COLO829 (cell line): ENCODE data around the gene CNKSR3.
A peak's percentile ranks its signal among the peaks of the same experiment; 100 is the strongest.

Source experiments
- DNase-seq: peaks from one replicate; pipeline ENCODE4 v3.0.0; 2012; ENCODE audit warnings: low spot score

The CNKSR3 gene

GRCh38 chr6:154479351-154479769 is 31.1 kb downstream of the CNKSR3 start:
- no peak for DNase-seq

GRCh38 chr6:154478701-154479060 is 31.8 kb downstream of the CNKSR3 start:
- DNase-seq: no peak

DNA sequence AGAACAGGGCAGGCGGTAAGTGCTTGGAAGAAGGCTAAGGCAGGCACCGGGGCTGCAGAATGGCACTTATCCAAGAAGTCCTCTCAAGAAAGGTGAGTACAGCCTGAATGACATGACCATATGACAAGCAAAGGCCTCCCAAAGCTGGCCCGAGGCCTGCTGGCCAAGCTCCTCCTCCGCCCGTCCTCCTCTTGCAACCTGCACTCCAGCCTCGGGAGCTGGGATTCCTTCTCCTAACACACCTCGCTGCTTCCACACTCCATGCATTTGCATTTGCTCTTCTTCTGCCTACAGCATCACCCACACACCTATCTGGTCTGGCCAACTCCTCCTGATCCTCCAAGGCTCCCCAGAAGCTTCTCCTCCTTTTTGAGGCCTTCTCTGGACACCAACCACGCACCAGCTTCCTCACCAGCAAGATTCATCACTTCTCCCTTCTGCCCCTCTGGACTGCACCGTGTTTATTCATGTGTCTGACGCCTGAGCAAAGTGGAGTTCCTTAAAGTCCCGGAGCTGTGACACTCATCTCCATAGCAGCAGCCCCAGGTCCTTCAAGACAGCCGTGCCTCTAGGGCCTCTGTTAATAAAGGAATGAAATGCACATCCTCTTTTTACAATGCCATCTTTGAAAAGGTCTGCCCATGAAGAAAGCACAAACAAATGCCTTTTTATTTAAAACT is 32.3 kb downstream of the CNKSR3 start:
- peak; percentile 60 for DNase-seq

DNA sequence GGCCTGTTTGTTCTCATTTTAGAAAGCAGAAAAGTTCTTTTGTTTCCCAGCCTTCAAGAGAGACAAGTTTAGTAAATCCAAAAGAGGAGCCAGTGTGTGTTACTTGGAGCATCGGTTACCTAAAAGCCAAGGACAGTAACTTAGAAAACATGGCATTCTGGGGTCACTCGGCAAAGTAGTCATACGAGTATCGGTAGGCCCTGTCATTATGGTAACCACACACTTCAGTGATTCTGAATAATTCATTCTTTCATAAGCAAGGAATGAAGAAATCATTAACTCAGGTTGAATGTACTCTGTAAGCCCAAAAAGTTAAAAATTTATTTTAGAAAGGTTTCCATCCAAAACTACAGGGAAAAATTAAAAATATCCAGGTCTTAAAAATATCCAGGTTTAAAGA is 34.0 kb downstream of the CNKSR3 start:
- no peak for DNase-seq

DNA sequence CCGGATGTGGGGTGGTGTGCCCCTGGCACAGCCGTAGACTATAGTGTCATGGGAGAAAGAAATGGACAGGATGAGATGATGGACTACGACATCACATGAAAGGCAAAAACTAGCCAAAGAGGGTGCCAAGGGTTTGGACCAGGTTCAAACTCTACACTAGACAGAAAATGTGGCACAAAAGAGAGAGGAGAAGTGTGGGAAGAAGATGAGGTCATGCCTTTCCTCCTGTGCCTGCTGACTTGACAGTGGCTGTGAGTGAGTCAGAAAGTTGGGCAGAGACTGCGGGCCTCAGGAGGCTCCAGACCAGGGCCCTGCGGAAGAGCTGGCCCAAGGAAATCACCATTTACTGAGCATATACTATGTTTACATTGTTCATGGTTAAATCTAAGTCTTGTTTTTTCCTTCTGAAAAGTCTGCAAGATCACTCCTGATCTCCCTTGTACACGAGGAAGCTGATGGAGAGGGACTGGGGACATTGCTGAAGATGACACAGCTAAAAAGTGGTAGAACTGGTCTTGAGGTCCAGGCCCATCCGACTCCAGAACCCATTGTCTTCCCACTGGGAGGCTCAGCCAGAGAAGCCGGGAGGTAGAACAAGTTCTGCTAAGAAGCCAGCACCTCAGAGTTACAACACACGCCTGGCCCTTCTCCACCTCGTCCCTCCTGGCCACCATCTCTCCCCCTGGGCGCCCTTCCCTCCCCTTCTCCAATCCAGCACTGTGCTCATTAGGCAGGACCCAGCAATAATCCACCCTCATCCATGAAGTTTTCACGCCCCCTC is 35.6 kb downstream of the CNKSR3 start:
- no peak for DNase-seq

DNA sequence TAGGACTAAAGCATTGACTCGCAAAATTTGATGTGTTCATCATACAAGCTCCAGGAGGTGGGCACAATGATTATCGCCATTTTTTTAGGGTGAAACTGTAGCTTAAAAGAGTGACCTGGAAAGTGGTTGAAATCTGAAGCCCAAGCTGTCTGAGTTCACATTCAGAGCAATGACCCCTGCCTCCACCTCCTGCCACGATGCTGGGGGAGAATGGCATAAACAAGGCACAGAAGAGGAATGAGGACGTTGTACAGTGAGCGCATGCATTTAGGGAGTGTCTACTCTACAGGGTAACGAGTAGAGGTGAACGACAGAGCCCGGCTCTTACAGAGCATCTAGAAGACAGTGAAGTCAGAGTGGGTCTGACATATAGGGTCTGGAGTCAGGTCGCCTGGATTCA is 37.2 kb downstream of the CNKSR3 start:
- no peak for DNase-seq

DNA sequence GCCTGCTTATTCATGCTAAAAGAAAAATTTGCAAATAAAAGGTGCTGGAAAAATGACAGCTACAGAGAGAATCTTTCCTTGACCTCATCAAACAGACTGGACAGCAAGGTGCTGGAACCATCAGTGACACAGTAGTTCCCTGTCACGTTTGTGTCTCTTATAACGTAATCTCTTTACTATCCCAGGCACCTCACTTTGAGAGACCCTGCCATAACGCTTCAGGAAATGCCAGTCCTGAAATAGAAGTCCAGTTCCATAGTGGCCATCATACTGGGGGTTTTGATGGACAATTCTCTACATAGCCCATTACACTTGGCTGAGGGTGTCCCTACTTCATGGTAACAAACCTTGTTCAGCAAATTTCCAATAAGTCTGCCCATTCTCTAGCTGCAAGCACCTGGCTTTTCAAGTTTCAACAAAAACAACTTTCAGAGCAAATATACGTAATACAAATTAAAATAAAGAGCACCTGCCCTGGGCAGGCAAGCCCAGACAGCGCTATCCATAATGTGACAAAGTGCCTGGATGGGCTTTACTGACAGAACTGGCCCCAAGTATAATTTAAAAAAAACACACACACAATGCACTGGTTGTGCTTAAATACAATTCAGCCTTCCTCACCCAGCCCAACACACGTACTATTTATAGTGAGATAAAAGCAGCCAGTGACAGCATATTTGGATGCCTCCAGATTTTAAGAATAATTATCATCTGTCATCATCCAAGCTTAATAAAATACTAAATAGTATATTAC is 38.7 kb downstream of the CNKSR3 start:
- no peak for DNase-seq

DNA sequence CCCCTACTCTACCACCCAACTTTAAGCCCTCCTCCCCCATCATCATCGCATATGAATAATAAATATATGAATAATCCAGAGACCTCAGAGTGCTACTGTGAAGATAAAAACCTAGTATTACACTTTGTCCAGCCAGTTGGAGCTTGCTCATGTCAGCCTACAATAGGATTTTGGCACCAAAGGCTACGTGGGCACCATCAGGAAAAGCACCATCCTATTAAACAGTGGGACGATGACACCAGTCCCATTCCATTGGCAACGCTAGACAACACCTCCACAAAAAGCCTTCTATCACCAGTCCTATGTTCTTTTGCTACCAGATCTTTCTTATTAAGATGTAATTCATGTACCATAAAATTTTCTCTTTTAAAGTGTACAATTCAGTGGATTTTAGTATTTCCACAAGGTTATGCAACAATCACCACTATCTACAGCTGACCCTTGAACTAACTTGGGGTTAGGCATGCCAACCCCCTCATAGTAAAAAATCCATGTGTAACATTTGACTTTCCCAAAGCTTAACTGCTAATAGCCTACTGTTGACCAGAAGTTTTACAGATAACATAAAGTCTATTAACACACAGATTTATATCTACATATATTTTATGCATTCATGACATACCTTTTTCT is 41.1 kb downstream of the CNKSR3 start:
- no peak for DNase-seq

GRCh38 chr6:154468760-154469159 is 41.7 kb downstream of the CNKSR3 start:
- no peak for DNase-seq

- no peak for DNase-seq
Observed at GRCh38 chr6:154466971-154467679, 43.4 kb downstream of the CNKSR3 start.

GRCh38 chr6:154466139-154466538 is 44.3 kb downstream of the CNKSR3 start:
- no peak for DNase-seq

DNA sequence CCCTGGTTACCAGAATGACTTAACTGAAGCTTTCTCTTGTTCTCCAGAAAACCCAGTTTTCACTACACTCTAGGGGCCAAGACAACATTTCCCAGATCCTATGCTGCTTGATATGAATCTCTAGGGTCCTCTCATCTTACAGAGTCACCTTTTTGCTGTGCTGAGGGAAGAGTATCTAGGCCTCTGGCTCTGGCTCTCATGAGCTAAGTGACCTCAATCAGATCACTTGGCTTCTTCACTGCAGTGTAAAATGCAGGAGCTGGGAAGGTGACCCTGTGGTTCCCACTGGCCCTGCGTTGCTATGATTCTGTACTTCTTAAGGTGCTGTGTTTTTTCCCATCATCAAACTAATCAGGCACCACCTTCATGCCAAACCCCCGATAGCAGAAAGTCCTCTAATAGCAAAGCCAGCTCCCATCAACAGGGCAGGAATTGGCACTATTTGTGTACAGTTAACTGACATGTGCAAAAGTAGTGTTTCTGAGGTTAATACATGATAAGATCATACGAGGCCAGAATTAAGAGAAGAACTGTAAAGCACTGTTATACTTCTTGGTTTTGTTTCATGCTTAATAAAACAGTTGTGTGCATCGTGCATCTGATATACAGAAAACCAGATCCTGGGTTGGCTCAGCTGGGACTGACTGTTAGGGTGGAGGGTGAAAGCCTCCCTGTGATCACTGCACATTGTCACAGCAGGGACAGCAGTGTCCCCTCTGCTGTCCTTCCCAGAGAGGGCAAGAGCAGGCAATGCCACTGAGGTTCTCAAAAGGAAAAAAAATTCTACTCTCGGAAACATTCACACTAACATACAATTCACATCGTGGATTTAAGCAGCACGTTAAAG is 46.7 kb downstream of the CNKSR3 start:
- DNase-seq: no peak

- DNase-seq: no peak
Observed at GRCh38 chr6:154462425-154462824, 48.1 kb downstream of the CNKSR3 start.

DNA sequence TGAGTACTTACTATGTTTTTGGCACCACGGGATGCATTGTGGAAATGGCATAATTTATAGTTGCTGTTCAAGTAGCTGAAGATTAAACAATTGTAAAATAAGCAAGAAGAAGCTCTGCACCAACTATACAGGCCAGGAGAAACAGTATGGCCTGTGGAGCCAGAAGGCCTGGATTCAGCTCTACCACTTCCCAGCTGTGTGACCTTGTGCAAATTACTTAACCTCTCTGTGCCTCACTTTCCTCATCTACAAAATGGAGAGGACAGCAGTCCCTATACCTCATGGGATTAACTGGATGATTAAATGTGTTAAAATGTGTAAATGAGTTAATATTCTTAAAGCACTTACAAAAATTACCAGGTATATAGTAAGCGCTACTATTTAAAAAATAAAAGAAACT is 49.1 kb downstream of the CNKSR3 start:
- no peak for DNase-seq

- DNase-seq: no peak
Observed at GRCh38 chr6:154460306-154461071, 50.0 kb downstream of the CNKSR3 start.

DNA sequence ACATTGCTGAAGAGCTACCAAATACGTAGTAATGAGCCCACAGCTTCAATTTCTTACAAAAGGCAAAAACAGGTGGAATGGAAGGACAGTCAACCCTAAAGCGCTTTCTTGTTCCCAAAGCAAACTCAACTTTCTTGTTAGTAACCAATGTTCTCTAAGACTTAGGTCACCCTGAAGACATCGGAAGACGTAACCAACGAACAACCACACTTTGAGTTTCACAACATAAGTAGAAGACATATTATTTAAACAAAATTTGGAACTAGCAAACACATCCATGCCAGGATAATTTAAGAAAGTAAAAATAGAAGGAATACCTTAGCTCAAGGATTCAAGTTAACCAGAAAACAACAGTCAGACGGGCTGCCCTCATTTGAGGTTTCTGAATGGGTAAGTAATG is 51.0 kb downstream of the CNKSR3 start:
- DNase-seq: no peak

DNA sequence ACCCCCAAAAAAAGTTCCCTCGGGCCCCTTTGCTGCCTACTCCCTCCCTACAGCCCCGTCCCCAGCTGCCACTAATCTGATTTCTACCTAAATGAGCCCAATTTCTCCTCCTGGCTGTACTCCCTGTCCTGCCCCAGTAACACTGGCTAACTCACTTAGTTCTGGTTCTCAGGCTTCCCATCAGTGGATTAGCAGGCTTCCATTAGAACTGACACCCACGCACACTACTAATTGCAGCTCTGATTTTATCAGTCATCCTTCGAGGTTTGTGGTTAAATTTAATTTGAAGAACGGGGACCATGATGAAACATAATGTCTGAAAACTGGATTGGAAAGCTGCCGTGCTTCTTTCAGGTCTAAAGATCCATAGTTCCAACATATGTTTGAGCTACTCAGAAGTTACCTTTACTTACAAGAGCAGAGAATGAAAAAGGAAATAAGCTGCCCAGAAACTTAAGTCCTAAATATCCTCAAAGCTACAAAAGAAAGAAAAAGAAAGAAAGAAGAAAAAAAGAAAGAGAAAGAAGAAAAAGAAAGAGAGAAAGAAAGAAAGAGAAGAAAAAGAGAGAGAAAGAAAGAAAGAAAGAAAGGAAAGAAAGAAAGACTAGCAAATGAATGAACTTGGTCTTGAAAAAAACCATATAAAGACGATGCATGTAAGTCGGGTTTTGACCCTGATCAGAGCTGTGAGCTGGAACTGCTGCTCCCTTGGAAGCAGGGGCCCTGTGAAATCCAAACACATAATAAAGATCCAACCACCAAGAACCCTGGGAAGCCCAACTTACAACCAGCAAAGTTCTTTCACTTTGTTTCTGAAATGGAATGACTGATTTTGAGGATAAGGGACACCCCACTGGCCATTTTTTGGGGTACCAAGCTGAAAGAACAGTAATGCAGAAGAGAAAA is 51.7 kb downstream of the CNKSR3 start:
- DNase-seq: no peak

DNA sequence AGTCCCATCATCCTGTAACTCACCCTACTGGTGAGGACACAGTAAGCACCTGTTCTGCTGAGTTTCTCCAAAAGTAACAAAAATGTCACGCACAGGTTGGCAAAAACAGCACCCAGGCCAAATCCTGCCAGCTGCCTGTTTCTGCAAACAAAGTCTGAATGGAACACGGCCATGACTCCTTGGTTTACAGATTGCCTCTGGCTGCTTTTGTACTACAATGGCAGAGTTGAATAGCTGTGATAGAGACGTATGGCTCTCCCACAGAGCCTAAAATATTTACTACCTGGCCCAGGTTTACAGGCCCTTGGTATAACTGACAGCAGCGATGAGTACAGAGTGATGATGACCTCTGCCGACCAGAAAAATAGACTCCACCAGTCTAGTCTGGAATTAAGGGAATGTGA is 52.6 kb downstream of the CNKSR3 start:
- DNase-seq: no peak

GRCh38 chr6:154457046-154457713 is 53.3 kb downstream of the CNKSR3 start:
- DNase-seq: no peak
